Breast epithelium (tissue), 4 donors: Measurements from ENCODE around the gene ZNF302. TPM values are rescaled to one million over a fixed set of nuclear protein-coding genes. Genes with fewer than 3 reads are reported as not detected.

Source experiments
- DNase-seq, 2 donors: peaks; one replicate each; pipeline ENCODE4 v3.0.0-alpha.2; 2019; ENCODE audit warnings: low spot score in 2 of 2
- H3K27ac ChIP-seq, 2 donors: fragments of 200-600 bp; sonication (generic) in 1 of 2; one replicate each; pipeline ENCODE4 v1.5.1; 2016 to 2019; ENCODE audit warnings: mild to moderate bottlenecking in 1 of 2
- H3K27me3 ChIP-seq, 2 donors: fragments of 200-600 bp; sonication (generic) in 1 of 2; one replicate each; pipeline versions ENCODE4 v1.5.1 to v1.6.0; 2017 to 2019; ENCODE audit warnings: control low read depth in 1 of 2, mild to moderate bottlenecking in 1 of 2
- H3K36me3 ChIP-seq: fragments of 200-600 bp; one replicate; pipeline ENCODE4 v1.5.1; 2019
- H3K4me1 ChIP-seq, 2 donors: fragments of 200-600 bp; sonication (generic); one replicate each; pipeline ENCODE4 v1.5.1; 2016 to 2019; ENCODE audit warnings: control low read depth in 1 of 2
- H3K4me3 ChIP-seq, 3 donors: fragments of 200-600 bp; sonication (generic); 1 replicate in 2 of 3; 2 replicates in 1 of 3; pipeline ENCODE4 v1.5.1; 2016 to 2019; ENCODE audit warnings: mild to moderate bottlenecking in 3 of 3, moderate library complexity in 2 of 3
- H3K9me3 ChIP-seq, 2 donors: fragments of 200-600 bp; sonication (generic) in 1 of 2; one replicate each; pipeline ENCODE4 v1.5.1; 2016 to 2019; ENCODE audit warnings: control low read depth in 1 of 2
- CTCF ChIP-seq, 3 donors: fragments of 450-650 bp; IDR thresholded peaks; one replicate each; pipeline ENCODE4 v1.5.1; 2016 to 2017; ENCODE audit warnings: antibody characterized with exemption in 3 of 3, mild to moderate bottlenecking in 3 of 3, moderate library complexity in 3 of 3
- POLR2A ChIP-seq: fragments of 450-650 bp; IDR thresholded peaks from one replicate; pipeline ENCODE4 v1.6.1; 2016; ENCODE audit warnings: antibody characterized with exemption, mild to moderate bottlenecking, moderate library complexity
- POLR2AphosphoS5 ChIP-seq, 3 donors: sonication (generic); formaldehyde crosslinking; IDR thresholded peaks; one replicate each; pipeline ENCODE4 v1.6.1; 2017; ENCODE audit warnings: antibody characterized with exemption in 3 of 3
- intact Hi-C: fragments of 100-400 bp; cut with DNase I; formaldehyde crosslinking; loops from one replicate; pipeline ENCODE4 v1.15.1; 2023; ENCODE audit warnings: low total_unique reads
- total RNA-seq, 3 donors: library from RNA; depleted of rRNA; stranded (reverse); fragments of >200 nt; gene quantifications; one replicate each; pipeline ENCODE4 v1.1.0, GENCODE V29; 2016

Gene ZNF302
- total RNA-seq, 3 donors from 2014 or later, result 24.2 to 54.2 (median 33.1) TPM

GRCh38 chr19:34687348-34687747, 9.9 kb downstream of the ZNF302 start:
- no peak overlapping the region for H3K27ac ChIP-seq
- intact Hi-C loops, result no loop called here
- no peak for TF ChIP-seq CTCF (IDR thresholded peaks at IDR 0.05)
- no peak for TF ChIP-seq POLR2AphosphoS5 (IDR thresholded peaks at IDR 0.05)
- TF ChIP-seq POLR2A, result no peak
- DNase-seq, result no peak
- no peaks in the 10 kb centered on the region for H3K4me1 ChIP-seq
- H3K9me3 ChIP-seq, result peaks cover 32 to 48% of the 10 kb centered on the region in 2 donors
- no peak overlapping the region for H3K4me3 ChIP-seq
- H3K27me3 ChIP-seq, result no peaks in the 10 kb centered on the region
- H3K36me3 ChIP-seq, result no peaks in the 10 kb centered on the region

GRCh38 chr19:34688592-34688991, 11.1 kb downstream of the ZNF302 start:
- no peaks in the 10 kb centered on the region for H3K27me3 ChIP-seq
- H3K4me1 ChIP-seq, result no peaks in the 10 kb centered on the region
- H3K9me3 ChIP-seq, result peaks cover 32 to 35% of the 10 kb centered on the region in 2 donors
- H3K36me3 ChIP-seq, result no peaks in the 10 kb centered on the region
- no peak overlapping the region for H3K27ac ChIP-seq
- DNase-seq, result no peak
- H3K4me3 ChIP-seq, result no peak overlapping the region
- intact Hi-C loops, result no loop called here
- TF ChIP-seq POLR2A, result no peak
- TF ChIP-seq CTCF (IDR thresholded peaks at IDR 0.05), result no peak
- TF ChIP-seq POLR2AphosphoS5 (IDR thresholded peaks at IDR 0.05), result no peak

GRCh38 chr19:34690372-34690771, 12.9 kb downstream of the ZNF302 start:
- H3K36me3 ChIP-seq, result no peaks in the 10 kb centered on the region
- intact Hi-C loops, result no loop called here
- no peak overlapping the region for H3K27ac ChIP-seq
- DNase-seq, result no peak
- no peaks in the 10 kb centered on the region for H3K4me1 ChIP-seq
- TF ChIP-seq CTCF (IDR thresholded peaks at IDR 0.05), result no peak
- peaks cover 16 to 21% of the 10 kb centered on the region in 2 donors for H3K9me3 ChIP-seq
- no peaks in the 10 kb centered on the region for H3K27me3 ChIP-seq
- H3K4me3 ChIP-seq, result no peak overlapping the region

- Histone ChIP-seq H3K9me3 (peaks cover 0 to 3% of the 10 kb centered on the region in 2 donors), H3K4me1 (no peaks in the 10 kb centered on the region), H3K27ac (no peak overlapping the region), H3K4me3 (no peak overlapping the region), H3K36me3 (no peaks in the 10 kb centered on the region), H3K27me3 (no peaks in the 10 kb centered on the region)
- no peak for DNase-seq
- intact Hi-C loops, result no loop called here
- TF ChIP-seq CTCF (IDR thresholded peaks at IDR 0.05), result no peak
- no peak for TF ChIP-seq POLR2AphosphoS5 (IDR thresholded peaks at IDR 0.05)
- TF ChIP-seq POLR2A, result no peak
These were observed 15.1 kb downstream of the ZNF302 start for GRCh38 chr19:34692549-34692948.

- Histone ChIP-seq H3K9me3 (peaks cover 2 to 12% of the 10 kb centered on the region in 2 donors), H3K4me3 (no peak overlapping the region), H3K27ac (no peak overlapping the region), H3K4me1 (no peaks in the 10 kb centered on the region), H3K27me3 (no peaks in the 10 kb centered on the region), H3K36me3 (no peaks in the 10 kb centered on the region)
- no peak for DNase-seq
- intact Hi-C loops, result no loop called here
- TF ChIP-seq POLR2A (no peak), POLR2AphosphoS5 (IDR thresholded peaks at IDR 0.05) (no peak), CTCF (IDR thresholded peaks at IDR 0.05) (no peak)
These were observed 30.2 kb downstream of the ZNF302 start for GRCh38 chr19:34707661-34708060.
